Measurements from ENCODE around the gene LPP.

LPP gene

GRCh38 chr3:188338086-188338485 is 184.1 kb downstream of the LPP start:
- H3K36me3 ChIP-seq (replicated peaks; ENCODE audit: insufficient read depth, low read length): no peaks in the 10 kb centered on the region
- no peak overlapping the region for H2AFZ ChIP-seq (ENCODE audit: low read length)
- H3K27ac ChIP-seq (ENCODE audit: low read length): no peak overlapping the region
- H3F3A ChIP-seq (ENCODE audit: insufficient read depth, low read length): no peaks in the 10 kb centered on the region
- no peaks in the 10 kb centered on the region for H3K79me2 ChIP-seq (ENCODE audit: low read length)
- H3K9ac ChIP-seq (ENCODE audit: low read length): no peak overlapping the region
- no peaks in the 10 kb centered on the region for H3K9me3 ChIP-seq (replicated peaks; ENCODE audit: insufficient read depth, low read length)
- DNase-seq: no peak
- no peak overlapping the region for H3K4me2 ChIP-seq (ENCODE audit: low read depth, low read length)
- H3K9me2 ChIP-seq (replicated peaks; ENCODE audit: insufficient read depth, low read length): no peaks in the 10 kb centered on the region
- H4K20me1 ChIP-seq (ENCODE audit: insufficient read depth, low read length): no peaks in the 10 kb centered on the region
- H3K4me1 ChIP-seq (ENCODE audit: low read length): no peaks in the 10 kb centered on the region
- H3K4me3 ChIP-seq (ENCODE audit: low read length): no peak overlapping the region
- TF ChIP-seq EZH2 (optimal IDR thresholded peaks at IDR 0.05; ENCODE audit: low read depth, low read length) (no peak), EZH2phosphoT487 (IDR thresholded peaks at IDR 0.05; ENCODE audit: low read length) (no peak), CTCF (IDR thresholded peaks at IDR 0.05; ENCODE audit: low read length) (no peak)
- H3K27me3 ChIP-seq (replicated peaks; ENCODE audit: insufficient read depth, low read length): no peaks in the 10 kb centered on the region

GRCh38 chr3:188339410-188340295 is 185.7 kb downstream of the LPP start:
- H3K9me2 ChIP-seq (replicated peaks; ENCODE audit: insufficient read depth, low read length): no peaks in the 10 kb centered on the region
- H3K27me3 ChIP-seq (replicated peaks; ENCODE audit: insufficient read depth, low read length): no peaks in the 10 kb centered on the region
- no peak overlapping the region for H3K4me2 ChIP-seq (ENCODE audit: low read depth, low read length)
- H3K4me3 ChIP-seq (ENCODE audit: low read length): no peak overlapping the region
- H3K9me3 ChIP-seq (replicated peaks; ENCODE audit: insufficient read depth, low read length): no peaks in the 10 kb centered on the region
- no peaks in the 10 kb centered on the region for H3K36me3 ChIP-seq (replicated peaks; ENCODE audit: insufficient read depth, low read length)
- no peaks in the 10 kb centered on the region for H3K4me1 ChIP-seq (ENCODE audit: low read length)
- TF ChIP-seq CTCF (IDR thresholded peaks at IDR 0.05; ENCODE audit: low read length) (no peak), EZH2 (optimal IDR thresholded peaks at IDR 0.05; ENCODE audit: low read depth, low read length) (no peak), EZH2phosphoT487 (IDR thresholded peaks at IDR 0.05; ENCODE audit: low read length) (no peak)
- H3K27ac ChIP-seq (ENCODE audit: low read length): no peak overlapping the region
- no peaks in the 10 kb centered on the region for H4K20me1 ChIP-seq (ENCODE audit: insufficient read depth, low read length)
- DNase-seq: no peak
- no peak overlapping the region for H2AFZ ChIP-seq (ENCODE audit: low read length)
- no peaks in the 10 kb centered on the region for H3F3A ChIP-seq (ENCODE audit: insufficient read depth, low read length)
- no peak overlapping the region for H3K9ac ChIP-seq (ENCODE audit: low read length)
- no peaks in the 10 kb centered on the region for H3K79me2 ChIP-seq (ENCODE audit: low read length)

GRCh38 chr3:188341501-188341900 is 187.5 kb downstream of the LPP start:
- Histone ChIP-seq H4K20me1 (ENCODE audit: insufficient read depth, low read length) (no peaks in the 10 kb centered on the region), H3K4me3 (ENCODE audit: low read length) (no peak overlapping the region), H3K9me3 (replicated peaks; ENCODE audit: insufficient read depth, low read length) (no peaks in the 10 kb centered on the region), H3K9me2 (replicated peaks; ENCODE audit: insufficient read depth, low read length) (no peaks in the 10 kb centered on the region), H3F3A (ENCODE audit: insufficient read depth, low read length) (no peaks in the 10 kb centered on the region), H3K4me1 (ENCODE audit: low read length) (no peaks in the 10 kb centered on the region), H3K27me3 (replicated peaks; ENCODE audit: insufficient read depth, low read length) (no peaks in the 10 kb centered on the region), H3K36me3 (replicated peaks; ENCODE audit: insufficient read depth, low read length) (no peaks in the 10 kb centered on the region), H2AFZ (ENCODE audit: low read length) (no peak overlapping the region), H3K79me2 (ENCODE audit: low read length) (no peaks in the 10 kb centered on the region), H3K27ac (ENCODE audit: low read length) (no peak overlapping the region), H3K9ac (ENCODE audit: low read length) (no peak overlapping the region), H3K4me2 (ENCODE audit: low read depth, low read length) (no peak overlapping the region)
- no peak for DNase-seq
- TF ChIP-seq CTCF (IDR thresholded peaks at IDR 0.05; ENCODE audit: low read length) (no peak), EZH2 (optimal IDR thresholded peaks at IDR 0.05; ENCODE audit: low read depth, low read length) (no peak), EZH2phosphoT487 (IDR thresholded peaks at IDR 0.05; ENCODE audit: low read length) (no peak)

Measured in MM.1S (cell line).